HepG2 (cell line): ENCODE results near the gene RPL37A. TPM values are rescaled to one million over a fixed set of nuclear protein-coding genes. Genes with fewer than 3 reads are reported as not detected.

ENCODE experiments used
- AGO1 ChIP-seq: fragments of 200-400 bp; formaldehyde crosslinking; IDR thresholded peaks from 2 replicates; pipeline ENCODE4 v1.6.1; 2017; ENCODE audit warnings: mild to moderate bottlenecking, low read depth, low read length, moderate library complexity; ENCODE audit not compliant: poor library complexity, severe bottlenecking
- CCDC6 ChIP-seq: sonication (generic); formaldehyde crosslinking; IDR thresholded peaks from 2 replicates; pipeline ENCODE4 v1.8.1; 2022; ENCODE audit warnings: mild to moderate bottlenecking, missing genetic modification reagents, moderate library complexity
- IKZF1 ChIP-seq: fragments of 450-650 bp; IDR thresholded peaks from 2 replicates; pipeline ENCODE4 v1.7.1; 2016
- MTF2 ChIP-seq: sonication (generic); formaldehyde crosslinking; IDR thresholded peaks from 2 replicates; pipeline ENCODE4 v1.5.0; 2020; ENCODE audit warnings: missing genetic modification reagents, borderline replicate concordance
- PPARG ChIP-seq: conservative IDR thresholded peaks from 2 replicates; pipeline ENCODE4 v1.6.1; 2016; ENCODE audit warnings: missing biosample characterization, missing genetic modification reagents
- RNF219 ChIP-seq: sonication (generic); formaldehyde crosslinking; IDR thresholded peaks from 2 replicates; pipeline ENCODE4 v1.5.0; 2020; ENCODE audit warnings: mild to moderate bottlenecking, missing genetic modification reagents
- SAFB2 ChIP-seq: sonication (generic); formaldehyde crosslinking; IDR thresholded peaks from 2 replicates; pipeline ENCODE4 v1.5.1; 2020; ENCODE audit warnings: missing genetic modification reagents, low read depth, mild to moderate bottlenecking, borderline replicate concordance
- SPEN ChIP-seq: sonication (generic); formaldehyde crosslinking; IDR thresholded peaks from 2 replicates; pipeline ENCODE4 v1.5.1; 2020; ENCODE audit warnings: low read depth, mild to moderate bottlenecking, missing genetic modification reagents
- THAP9 ChIP-seq: sonication (generic); formaldehyde crosslinking; IDR thresholded peaks from 2 replicates; pipeline ENCODE4; 2020; ENCODE audit warnings: missing genetic modification reagents, mild to moderate bottlenecking, borderline replicate concordance
- ZBTB38 ChIP-seq: sonication (generic); formaldehyde crosslinking; IDR thresholded peaks from 2 replicates; pipeline ENCODE4 v1.5.1; 2020; ENCODE audit warnings: mild to moderate bottlenecking, missing genetic modification reagents
- ZBTB39 ChIP-seq: sonication (generic); formaldehyde crosslinking; IDR thresholded peaks from 2 replicates; pipeline ENCODE4 v1.5.0; 2020; ENCODE audit warnings: missing genetic modification reagents
- ZFP36L1 ChIP-seq: sonication (generic); formaldehyde crosslinking; IDR thresholded peaks from 2 replicates; pipeline ENCODE4 v1.8.0; 2022; ENCODE audit warnings: mild to moderate bottlenecking, missing genetic modification reagents, moderate library complexity
- ZNF10 ChIP-seq: sonication (generic); formaldehyde crosslinking; IDR thresholded peaks from 2 replicates; pipeline ENCODE4 v1.4.0; 2020; ENCODE audit warnings: mild to moderate bottlenecking, low read depth, missing genetic modification reagents, borderline replicate concordance
- ZNF180 ChIP-seq: sonication (generic); formaldehyde crosslinking; IDR thresholded peaks from 2 replicates; pipeline ENCODE4 v1.4.0; 2020; ENCODE audit warnings: low read depth, missing genetic modification reagents, borderline replicate concordance
- ZNF513 ChIP-seq: sonication (generic); formaldehyde crosslinking; conservative IDR thresholded peaks from 2 replicates; pipeline ENCODE4 v1.5.0; 2020; ENCODE audit warnings: missing genetic modification reagents
- ZNF543 ChIP-seq: sonication (generic); formaldehyde crosslinking; IDR thresholded peaks from 2 replicates; pipeline ENCODE4 v1.4.0; 2020; ENCODE audit warnings: mild to moderate bottlenecking, missing genetic modification reagents
- ZNF781 ChIP-seq: sonication (generic); formaldehyde crosslinking; IDR thresholded peaks from 2 replicates; pipeline ENCODE4 v1.5.1; 2020; ENCODE audit warnings: borderline replicate concordance, mild to moderate bottlenecking, missing genetic modification reagents; ENCODE audit errors: not compliant biosample characterization
- ZNF784 ChIP-seq: sonication (generic); formaldehyde crosslinking; IDR thresholded peaks from 2 replicates; pipeline ENCODE4 v1.5.1; 2020; ENCODE audit warnings: missing genetic modification reagents, mild to moderate bottlenecking, borderline replicate concordance
- ZNF792 ChIP-seq: IDR thresholded peaks from 2 replicates; pipeline ENCODE4 v1.6.1; 2016
- ZNF83 ChIP-seq: sonication (generic); formaldehyde crosslinking; IDR thresholded peaks from 2 replicates; pipeline ENCODE4 v1.4.0; 2020; ENCODE audit warnings: missing genetic modification reagents, mild to moderate bottlenecking, borderline replicate concordance
- ZZZ3 ChIP-seq: sonication (generic); formaldehyde crosslinking; IDR thresholded peaks from 2 replicates; pipeline ENCODE4 v1.4.0; 2020; ENCODE audit warnings: missing genetic modification reagents, mild to moderate bottlenecking, borderline replicate concordance
- polyA plus RNA-seq, 8 experiments: library from polyadenylated mRNA; depleted of rRNA in 3 of 8; stranded (reverse) in 7 of 8; unstranded in 1 of 8; fragments of >200 nt; fragmentation: Illumina TruSeq in 4 of 8; extraction: Trizol in 4 of 8; gene quantifications; 2 replicates each; pipeline versions ENCODE4 v1.2.1 to v1.2.3, GENCODE V29; 2011 to 2016; ENCODE audit warnings: low read depth in 4 of 8, missing spikeins in 1 of 8, mixed read lengths in 1 of 8; ENCODE audit not compliant: insufficient read depth in 1 of 8
- total RNA-seq, 5 experiments: library from RNA; depleted of rRNA; stranded (reverse); fragments of >200 nt; fragmentation: Illumina TruSeq; extraction: Trizol; gene quantifications; 2 replicates each; pipeline ENCODE4 v1.2.3, GENCODE V29; 2016; ENCODE audit warnings: low read depth in 1 of 5

Gene RPL37A
- total and polyA plus RNA-seq, 2 of the 13 experiments (the other 11 are each of a cell fraction or from before 2014, with no cell fraction given): 6,902 to 7,910 TPM

GRCh38 chr2:216535454-216535995 is 36.9 kb downstream of the RPL37A start (continued):
- no peak for TF ChIP-seq SAFB2 (CRISPR knock-in tag)
- TF ChIP-seq THAP9: no peak
- TF ChIP-seq MTF2 (CRISPR knock-in tag): no peak
- no peak for TF ChIP-seq ZNF784 (CRISPR knock-in tag)
- TF ChIP-seq ZBTB38 (CRISPR knock-in tag): peak; percentile 59
- TF ChIP-seq ZFP36L1 (CRISPR knock-in tag): no peak
- TF ChIP-seq ZZZ3: no peak
- no peak for TF ChIP-seq ZNF180 (CRISPR knock-in tag)
- TF ChIP-seq AGO1: no peak
- peak; percentile 13; the same call in 1 of the 2 replicates for TF ChIP-seq PPARG
- no peak for TF ChIP-seq RNF219 (CRISPR knock-in tag)
- no peak for TF ChIP-seq ZNF781 (CRISPR knock-in tag)
- TF ChIP-seq ZNF10 (CRISPR knock-in tag): no peak
- no peak for TF ChIP-seq ZNF543 (CRISPR knock-in tag)
- TF ChIP-seq IKZF1: no peak
- TF ChIP-seq ZNF513 (CRISPR knock-in tag): no peak
- TF ChIP-seq SPEN: no peak
- no peak for TF ChIP-seq ZNF83 (CRISPR knock-in tag)
- no peak for TF ChIP-seq ZNF792 (CRISPR knock-in tag)
- TF ChIP-seq ZBTB39: no peak
- TF ChIP-seq CCDC6: no peak
